H9 (cell line): Measurements from ENCODE around the gene PPARD. TPM values are rescaled to one million over a fixed set of nuclear protein-coding genes. Genes with fewer than 3 reads are reported as not detected.

Experiments used
- DNase-seq: peaks from one replicate; pipeline ENCODE4 v3.0.0-alpha.2; 2017
- H2AFZ ChIP-seq: one replicate; pipeline ENCODE4 v1.6.1; 2013; ENCODE audit warnings: mild to moderate bottlenecking, low read length, control low read depth, moderate library complexity
- H2AK5ac ChIP-seq: 2 replicates; pipeline ENCODE4 v1.6.1; 2013; ENCODE audit warnings: low read length, control low read depth, mixed read lengths; ENCODE audit not compliant: insufficient read length
- H2BK120ac ChIP-seq: one replicate; pipeline ENCODE4 v1.6.1; 2013; ENCODE audit warnings: low read depth, mild to moderate bottlenecking, low read length, control low read depth, inconsistent platforms; ENCODE audit not compliant: poor library complexity, severe bottlenecking
- H2BK12ac ChIP-seq: 2 replicates; pipeline ENCODE4 v1.6.1; 2013; ENCODE audit warnings: low read length, control low read depth, mixed read lengths, low read depth; ENCODE audit not compliant: insufficient read length
- H2BK15ac ChIP-seq: 2 replicates; pipeline ENCODE4 v1.6.1; 2013; ENCODE audit warnings: low read depth, low read length, control low read depth
- H2BK20ac ChIP-seq: one replicate; pipeline ENCODE4 v1.6.1; 2013; ENCODE audit warnings: low read depth, mild to moderate bottlenecking, low read length, control low read depth, inconsistent platforms; ENCODE audit not compliant: poor library complexity, severe bottlenecking
- H2BK5ac ChIP-seq: 2 replicates; pipeline ENCODE4 v1.6.1; 2013; ENCODE audit warnings: low read length, control low read depth, mixed read lengths; ENCODE audit not compliant: insufficient read length
- H3K14ac ChIP-seq: 2 replicates; pipeline ENCODE4 v1.6.1; 2013; ENCODE audit warnings: low read length, control low read depth; ENCODE audit not compliant: insufficient read depth
- H3K18ac ChIP-seq: 2 replicates; pipeline ENCODE4 v1.6.1; 2013; ENCODE audit warnings: low read depth, mild to moderate bottlenecking, mixed read lengths, low read length, control low read depth; ENCODE audit not compliant: insufficient read length
- H3K23ac ChIP-seq: 2 replicates; pipeline ENCODE4 v1.6.1; 2013; ENCODE audit warnings: low read length, control low read depth, mixed read lengths, low read depth; ENCODE audit not compliant: insufficient read length
- H3K23me2 ChIP-seq: 2 replicates; pipeline ENCODE4 v1.6.1; 2013; ENCODE audit warnings: low read depth, mild to moderate bottlenecking, mixed read lengths, low read length, control low read depth; ENCODE audit not compliant: insufficient read length, poor library complexity, severe bottlenecking
- H3K27ac ChIP-seq: 2 replicates; pipeline ENCODE4 v1.5.1; 2013; ENCODE audit warnings: low read length, control low read depth, mixed read lengths, low read depth; ENCODE audit not compliant: insufficient read length
- H3K27me3 ChIP-seq: 2 replicates; pipeline ENCODE4 v1.6.1; 2013; ENCODE audit warnings: low read length, control low read depth, inconsistent platforms; ENCODE audit not compliant: insufficient read depth
- H3K4ac ChIP-seq: 2 replicates; pipeline ENCODE4 v1.6.1; 2013; ENCODE audit warnings: low read depth, mild to moderate bottlenecking, control low read depth, inconsistent platforms, low read length, moderate library complexity
- H3K4me1 ChIP-seq: 2 replicates; pipeline ENCODE4 v1.6.1; 2013; ENCODE audit warnings: low read length, control low read depth, inconsistent platforms; ENCODE audit not compliant: insufficient read depth
- H3K4me2 ChIP-seq: 2 replicates; pipeline ENCODE4 v1.6.1; 2013; ENCODE audit warnings: low read length, control low read depth, mixed read lengths; ENCODE audit not compliant: insufficient read length, insufficient read depth
- H3K56ac ChIP-seq: 2 replicates; pipeline ENCODE4 v1.6.1; 2013; ENCODE audit warnings: low read depth, mild to moderate bottlenecking, mixed read lengths, low read length, control low read depth; ENCODE audit not compliant: insufficient read length
- H3K79me1 ChIP-seq: 2 replicates; pipeline ENCODE4 v1.6.1; 2013; ENCODE audit warnings: low read depth, mild to moderate bottlenecking, moderate library complexity, low read length, control low read depth, inconsistent platforms; ENCODE audit not compliant: insufficient read depth, poor library complexity, severe bottlenecking
- H3K79me2 ChIP-seq: 2 replicates; pipeline ENCODE4 v1.6.1; 2013; ENCODE audit warnings: low read length, control low read depth, inconsistent platforms; ENCODE audit not compliant: insufficient read depth
- H3K9ac ChIP-seq: 2 replicates; pipeline ENCODE4 v1.6.1; 2013; ENCODE audit warnings: low read length, control low read depth, mixed read lengths; ENCODE audit not compliant: insufficient read length; ENCODE audit errors: extremely low read depth
- H3K9me3 ChIP-seq: one replicate; pipeline ENCODE4 v1.6.1; 2013; ENCODE audit warnings: low read depth, low read length, inconsistent platforms; ENCODE audit not compliant: control insufficient read depth
- H3T11ph ChIP-seq: one replicate; pipeline ENCODE4 v1.6.1; 2013; ENCODE audit warnings: mild to moderate bottlenecking, low read length, control low read depth, inconsistent platforms
- H4K20me1 ChIP-seq: one replicate; pipeline ENCODE4 v1.6.1; 2013; ENCODE audit not compliant: control insufficient read depth, insufficient read length, insufficient read depth
- H4K5ac ChIP-seq: 2 replicates; pipeline ENCODE4 v1.6.1; 2013; ENCODE audit warnings: low read depth, mild to moderate bottlenecking, mixed read lengths, low read length, control low read depth; ENCODE audit not compliant: insufficient read length
- H4K8ac ChIP-seq: replicated peaks from 2 replicates; pipeline ENCODE4 v1.6.1; 2013; ENCODE audit warnings: low read length, control low read depth, mixed read lengths, low read depth; ENCODE audit not compliant: insufficient read length
- H4K91ac ChIP-seq: 2 replicates; pipeline ENCODE4 v1.6.1; 2013; ENCODE audit warnings: low read depth, mild to moderate bottlenecking, moderate library complexity, mixed read lengths, low read length, control low read depth; ENCODE audit not compliant: insufficient read length
- H3K27ac Mint-ChIP-seq, 3 experiments: 2 replicates in 2 of 3; 3 replicates in 1 of 3; pipeline ENCODE4 v1.8.0; 2020 to 2021; ENCODE audit warnings: mixed read lengths in 3 of 3, mild to moderate bottlenecking in 1 of 3, moderate library complexity in 1 of 3
- H3K27me3 Mint-ChIP-seq: 2 replicates; pipeline ENCODE4 v1.8.0; 2021; ENCODE audit warnings: low read depth, mild to moderate bottlenecking, moderate library complexity, mixed read lengths
- H3K36me3 Mint-ChIP-seq, 3 experiments: 2 replicates in 2 of 3; 3 replicates in 1 of 3; pipeline ENCODE4 v1.8.0; 2020 to 2021; ENCODE audit warnings: low read depth in 3 of 3, mixed read lengths in 3 of 3; ENCODE audit not compliant: insufficient read depth in 1 of 3
- H3K4me1 Mint-ChIP-seq, 2 experiments: 2 replicates each; pipeline ENCODE4 v1.8.0; 2020; ENCODE audit warnings: mixed read lengths in 2 of 2
- H3K4me3 Mint-ChIP-seq, 2 experiments: 2 replicates in 1 of 2; 3 replicates in 1 of 2; pipeline ENCODE4 v1.8.0; 2020 to 2021; ENCODE audit warnings: mild to moderate bottlenecking in 2 of 2, mixed read lengths in 2 of 2, moderate library complexity in 1 of 2
- H3K9me3 Mint-ChIP-seq, 2 experiments: 2 replicates in 1 of 2; 3 replicates in 1 of 2; pipeline ENCODE4 v1.8.0; 2020; ENCODE audit warnings: mild to moderate bottlenecking in 2 of 2, mixed read lengths in 2 of 2, moderate library complexity in 1 of 2
- WGBS: extraction: QIAGEN DNeasy Blood & Tissue Kit; methylation state at CpG from one replicate; pipeline ENCODE4 v1.1.7; 2013; ENCODE audit warnings: missing lambda C conversion rate, low lambda C conversion rate, mixed read lengths; ENCODE audit not compliant: insufficient read length; ENCODE audit errors: extremely low coverage; 5-methylcytosine and 5-hydroxymethylcytosine counted together
- total RNA-seq: library from RNA; stranded (reverse); gene quantifications from 2 replicates; pipeline ENCODE4 v1.2.1, GENCODE V29; 2021
- TF ChIP-seq, protein P1 (sequence below): fragments of 200-600 bp; sonication (generic); conservative IDR thresholded peaks from 3 replicates; pipeline ENCODE4 v1.8.0; 2021; ENCODE audit warnings: antibody characterized with exemption, mild to moderate bottlenecking

Gene PPARD
- total RNA-seq, 1 experiment from 2014 or later, result 11.7 TPM

DNA sequence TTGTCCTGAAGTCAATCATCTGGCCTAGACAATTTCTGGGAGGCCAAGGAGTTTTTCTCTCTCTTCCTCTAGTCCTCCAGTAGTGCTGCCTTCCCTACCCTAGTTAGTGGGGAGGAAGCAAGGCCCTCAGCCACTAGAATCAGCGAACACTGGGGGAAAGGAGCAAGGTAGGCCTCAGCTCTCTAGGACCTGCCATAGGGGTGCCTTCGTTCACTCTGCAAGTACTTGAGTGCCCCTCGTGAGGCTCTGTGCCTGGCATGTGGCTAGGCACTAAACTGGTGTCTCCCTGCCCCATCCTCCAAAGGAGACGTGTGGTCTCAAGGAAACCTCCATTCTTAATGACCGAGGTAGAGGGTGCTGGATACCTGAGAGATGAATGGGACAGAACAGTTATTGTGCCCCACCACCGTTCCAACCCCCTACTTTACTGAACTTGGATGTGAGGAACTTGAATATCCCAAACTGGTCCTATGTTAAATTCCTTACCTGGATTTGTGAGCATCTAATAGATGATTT lies 43.7 kb upstream of the PPARD start:
- no peaks in the 10 kb centered on the region for H3K79me2 ChIP-seq
- no peak overlapping the region for H3K4ac ChIP-seq
- H3T11ph ChIP-seq, result no peak overlapping the region
- no peak overlapping the region for H4K8ac ChIP-seq
- H3K56ac ChIP-seq, result no peak overlapping the region
- peaks cover 2% of the 10 kb centered on the region; the same call in 1 of the 2 replicates for H3K4me1 ChIP-seq
- no peaks in the 10 kb centered on the region for H3K9me3 ChIP-seq
- 0 out of 7 replicates have a peak overlapping the region, but pooled peaks of 1 of the 3 experiments have one; percentile 32 for H3K27ac Mint-ChIP-seq
- H2AK5ac ChIP-seq, result no peak overlapping the region
- no peak overlapping the region for H3K14ac ChIP-seq
- WGBS, result no CpG with 5 or more reads among the region's 6 CpGs
- H3K27me3 Mint-ChIP-seq, result no peaks in the 10 kb centered on the region; the same call in 1 of the 2 replicates
- H3K9ac ChIP-seq, result no peak overlapping the region
- no peak overlapping the region for H3K27ac ChIP-seq
- H2BK5ac ChIP-seq, result no peak overlapping the region
- H3K18ac ChIP-seq, result no peak overlapping the region
- no peak overlapping the region for H2BK20ac ChIP-seq
- peaks cover 0 to 19% (median 19%) of the 10 kb centered on the region in 3 experiments; a peak in 5 of 7 replicates for H3K36me3 Mint-ChIP-seq
- no peaks in the 10 kb centered on the region for H3K27me3 ChIP-seq
- DNase-seq, result no peak
- no peak overlapping the region for H4K5ac ChIP-seq
- peaks cover 20 to 21% of the 10 kb centered on the region in 2 experiments for H3K4me1 Mint-ChIP-seq
- TF ChIP-seq, protein P1, sequence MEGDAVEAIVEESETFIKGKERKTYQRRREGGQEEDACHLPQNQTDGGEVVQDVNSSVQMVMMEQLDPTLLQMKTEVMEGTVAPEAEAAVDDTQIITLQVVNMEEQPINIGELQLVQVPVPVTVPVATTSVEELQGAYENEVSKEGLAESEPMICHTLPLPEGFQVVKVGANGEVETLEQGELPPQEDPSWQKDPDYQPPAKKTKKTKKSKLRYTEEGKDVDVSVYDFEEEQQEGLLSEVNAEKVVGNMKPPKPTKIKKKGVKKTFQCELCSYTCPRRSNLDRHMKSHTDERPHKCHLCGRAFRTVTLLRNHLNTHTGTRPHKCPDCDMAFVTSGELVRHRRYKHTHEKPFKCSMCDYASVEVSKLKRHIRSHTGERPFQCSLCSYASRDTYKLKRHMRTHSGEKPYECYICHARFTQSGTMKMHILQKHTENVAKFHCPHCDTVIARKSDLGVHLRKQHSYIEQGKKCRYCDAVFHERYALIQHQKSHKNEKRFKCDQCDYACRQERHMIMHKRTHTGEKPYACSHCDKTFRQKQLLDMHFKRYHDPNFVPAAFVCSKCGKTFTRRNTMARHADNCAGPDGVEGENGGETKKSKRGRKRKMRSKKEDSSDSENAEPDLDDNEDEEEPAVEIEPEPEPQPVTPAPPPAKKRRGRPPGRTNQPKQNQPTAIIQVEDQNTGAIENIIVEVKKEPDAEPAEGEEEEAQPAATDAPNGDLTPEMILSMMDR, result no peak
- H3K23ac ChIP-seq, result no peak overlapping the region
- H2AFZ ChIP-seq, result no peak overlapping the region
- no peak overlapping the region for H2BK15ac ChIP-seq
- no peaks in the 10 kb centered on the region for H3K9me3 Mint-ChIP-seq
- no peaks in the 10 kb centered on the region for H4K20me1 ChIP-seq
- peak overlapping the region in 1 of 2 experiments; percentile 42; a peak in 1 of 5 replicates for H3K4me3 Mint-ChIP-seq
- no peaks in the 10 kb centered on the region for H3K79me1 ChIP-seq
- H3K4me2 ChIP-seq, result peak overlapping the region; percentile 5
- no peak overlapping the region for H4K91ac ChIP-seq
- no peaks in the 10 kb centered on the region for H3K23me2 ChIP-seq
- H2BK120ac ChIP-seq, result no peak overlapping the region
- H2BK12ac ChIP-seq, result no peak overlapping the region
